Trophoblast cell (in vitro differentiated cells and primary cell): ENCODE results near the gene LDB3.

Source experiments
- DNase-seq, 2 donors: peaks; one replicate each; pipeline ENCODE4 v3.0.0-alpha.2; 2016
- H2AFZ ChIP-seq: 2 replicates; pipeline ENCODE4 v1.6.1; 2013; ENCODE audit warnings: low read length, moderate library complexity, mild to moderate bottlenecking; ENCODE audit not compliant: insufficient read depth, poor library complexity
- H2AK5ac ChIP-seq: 2 replicates; pipeline ENCODE4 v1.6.1; 2013; ENCODE audit warnings: mild to moderate bottlenecking, low read length
- H2BK120ac ChIP-seq: 2 replicates; pipeline ENCODE4 v1.6.1; 2013; ENCODE audit warnings: low read length, mild to moderate bottlenecking, moderate library complexity; ENCODE audit not compliant: insufficient read depth, poor library complexity
- H2BK12ac ChIP-seq: 2 replicates; pipeline ENCODE4 v1.6.1; 2013; ENCODE audit warnings: mild to moderate bottlenecking, low read length, moderate library complexity
- H2BK5ac ChIP-seq: 2 replicates; pipeline ENCODE4 v1.6.1; 2013; ENCODE audit warnings: low read length, low read depth, moderate library complexity, mild to moderate bottlenecking; ENCODE audit not compliant: poor library complexity
- H3K14ac ChIP-seq: 2 replicates; pipeline ENCODE4 v1.6.1; 2013; ENCODE audit warnings: mild to moderate bottlenecking, low read length
- H3K18ac ChIP-seq: 2 replicates; pipeline ENCODE4 v1.6.1; 2013; ENCODE audit warnings: mild to moderate bottlenecking, low read length
- H3K23ac ChIP-seq: 2 replicates; pipeline ENCODE4 v1.6.1; 2013; ENCODE audit warnings: low read length
- H3K27ac ChIP-seq: 2 replicates; pipeline ENCODE4 v1.5.1; 2013; ENCODE audit warnings: low read depth, mild to moderate bottlenecking, inconsistent platforms, low read length, moderate library complexity
- H3K27me3 ChIP-seq: 2 replicates; pipeline ENCODE4 v1.6.1; 2013; ENCODE audit warnings: inconsistent platforms, mild to moderate bottlenecking, low read length, moderate library complexity; ENCODE audit not compliant: insufficient read depth
- H3K36me3 ChIP-seq, 2 experiments: 1 replicate in 1 of 2; 2 replicates in 1 of 2; pipeline ENCODE4 v1.6.1; 2013; ENCODE audit warnings: low read length in 2 of 2, mild to moderate bottlenecking in 2 of 2, moderate library complexity in 1 of 2; ENCODE audit not compliant: insufficient read depth in 2 of 2, control insufficient read depth in 1 of 2
- H3K4ac ChIP-seq: 2 replicates; pipeline ENCODE4 v1.6.1; 2013; ENCODE audit warnings: low read depth, mild to moderate bottlenecking, low read length, moderate library complexity
- H3K4me1 ChIP-seq, 2 experiments: 1 replicate in 1 of 2; 2 replicates in 1 of 2; pipeline ENCODE4 v1.6.1; 2013; ENCODE audit warnings: low read length in 2 of 2, mild to moderate bottlenecking in 2 of 2, moderate library complexity in 1 of 2; ENCODE audit not compliant: insufficient read depth in 2 of 2, control insufficient read depth in 1 of 2
- H3K4me2 ChIP-seq: 2 replicates; pipeline ENCODE4 v1.6.1; 2013; ENCODE audit warnings: inconsistent platforms, mild to moderate bottlenecking, low read length, moderate library complexity
- H3K4me3 ChIP-seq: 2 replicates; pipeline ENCODE4 v1.5.1; 2013; ENCODE audit warnings: mild to moderate bottlenecking, low read depth, low read length, inconsistent platforms
- H3K79me1 ChIP-seq: one replicate; pipeline ENCODE4 v1.6.1; 2013; ENCODE audit warnings: low read length
- H3K79me2 ChIP-seq: 2 replicates; pipeline ENCODE4 v1.6.1; 2013; ENCODE audit warnings: low read length, mild to moderate bottlenecking; ENCODE audit not compliant: control insufficient read depth, insufficient read depth, poor library complexity
- H3K9ac ChIP-seq: 2 replicates; pipeline ENCODE4 v1.6.1; 2013; ENCODE audit warnings: mild to moderate bottlenecking, low read length
- H3K9me3 ChIP-seq: 2 replicates; pipeline ENCODE4 v1.6.1; 2013; ENCODE audit warnings: low read depth, mild to moderate bottlenecking, control low read depth, inconsistent platforms, low read length; ENCODE audit not compliant: insufficient read depth
- H4K12ac ChIP-seq: 2 replicates; pipeline ENCODE4 v1.6.1; 2013; ENCODE audit warnings: low read depth, mild to moderate bottlenecking, low read length, moderate library complexity
- H4K8ac ChIP-seq: 2 replicates; pipeline ENCODE4 v1.6.1; 2013; ENCODE audit warnings: low read depth, mild to moderate bottlenecking, low read length, moderate library complexity
- H4K91ac ChIP-seq: one replicate; pipeline ENCODE4 v1.6.1; 2013; ENCODE audit warnings: low read depth, mild to moderate bottlenecking, low read length, moderate library complexity
- WGBS: extraction: QIAGEN DNeasy Blood & Tissue Kit; methylation state at CpG from one replicate; pipeline ENCODE4 v1.1.7; 2013; ENCODE audit warnings: missing lambda C conversion rate; ENCODE audit not compliant: insufficient read length, insufficient coverage; ENCODE audit errors: extremely low coverage; 5-methylcytosine and 5-hydroxymethylcytosine counted together

LDB3 gene

DNA sequence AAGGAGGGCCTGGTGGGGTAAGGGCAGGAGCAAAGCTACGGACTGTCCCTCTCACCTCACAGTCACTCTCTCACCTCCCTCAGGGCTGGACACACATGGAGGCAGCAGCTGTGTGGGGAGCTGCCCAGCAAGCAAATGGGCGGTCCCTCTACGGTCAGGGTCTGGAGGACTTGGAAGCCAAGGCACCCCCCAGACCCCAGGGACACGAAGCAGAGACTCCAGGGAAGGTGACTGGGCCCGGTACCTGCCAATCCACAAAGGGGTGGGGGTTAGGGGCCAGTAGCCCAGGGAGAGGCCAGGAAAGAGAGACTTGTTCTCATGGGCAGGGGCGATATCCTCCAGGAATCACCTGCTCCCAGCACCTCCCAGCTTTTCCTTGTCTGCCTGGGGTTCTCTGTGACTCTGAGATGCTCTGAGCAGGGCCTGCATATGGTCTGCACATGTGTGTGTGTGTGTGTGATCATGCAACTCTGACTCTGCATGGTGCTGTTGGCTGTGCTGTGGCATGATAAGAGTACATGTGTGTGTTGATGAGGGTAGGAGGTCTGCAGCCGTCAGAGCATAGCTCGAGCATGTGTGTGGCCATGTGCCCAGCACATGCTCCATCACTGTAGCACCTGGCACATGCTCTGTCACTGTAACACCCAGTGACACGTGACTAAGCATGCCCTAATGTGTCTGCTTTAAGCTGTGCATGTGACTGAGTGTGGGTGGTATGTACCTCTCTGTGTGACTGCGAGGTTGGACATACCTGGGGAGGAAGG is 4.6 kb upstream of the LDB3 start:
- Histone ChIP-seq H3K4me3 (no peak overlapping the region), H3K27me3 (no peaks in the 10 kb centered on the region), H3K4ac (no peak overlapping the region), H3K4me1 (peaks cover 22 to 32% of the 10 kb centered on the region in 2 experiments), H3K9ac (no peak overlapping the region), H3K4me2 (no peak overlapping the region), H3K18ac (no peak overlapping the region), H2AFZ (no peak overlapping the region), H3K36me3 (no peaks in the 10 kb centered on the region), H2BK5ac (no peak overlapping the region), H4K12ac (no peak overlapping the region), H2AK5ac (no peak overlapping the region), H3K9me3 (no peaks in the 10 kb centered on the region), H3K14ac (no peak overlapping the region), H4K8ac (no peak overlapping the region), H3K27ac (no peak overlapping the region), H3K79me2 (no peaks in the 10 kb centered on the region), H2BK12ac (no peak overlapping the region), H2BK120ac (no peak overlapping the region), H3K79me1 (peaks cover 6% of the 10 kb centered on the region), H4K91ac (no peak overlapping the region), H3K23ac (no peak overlapping the region)
- WGBS, result no CpG with 5 or more reads among the region's 10 CpGs
- DNase-seq, result no peak

DNA sequence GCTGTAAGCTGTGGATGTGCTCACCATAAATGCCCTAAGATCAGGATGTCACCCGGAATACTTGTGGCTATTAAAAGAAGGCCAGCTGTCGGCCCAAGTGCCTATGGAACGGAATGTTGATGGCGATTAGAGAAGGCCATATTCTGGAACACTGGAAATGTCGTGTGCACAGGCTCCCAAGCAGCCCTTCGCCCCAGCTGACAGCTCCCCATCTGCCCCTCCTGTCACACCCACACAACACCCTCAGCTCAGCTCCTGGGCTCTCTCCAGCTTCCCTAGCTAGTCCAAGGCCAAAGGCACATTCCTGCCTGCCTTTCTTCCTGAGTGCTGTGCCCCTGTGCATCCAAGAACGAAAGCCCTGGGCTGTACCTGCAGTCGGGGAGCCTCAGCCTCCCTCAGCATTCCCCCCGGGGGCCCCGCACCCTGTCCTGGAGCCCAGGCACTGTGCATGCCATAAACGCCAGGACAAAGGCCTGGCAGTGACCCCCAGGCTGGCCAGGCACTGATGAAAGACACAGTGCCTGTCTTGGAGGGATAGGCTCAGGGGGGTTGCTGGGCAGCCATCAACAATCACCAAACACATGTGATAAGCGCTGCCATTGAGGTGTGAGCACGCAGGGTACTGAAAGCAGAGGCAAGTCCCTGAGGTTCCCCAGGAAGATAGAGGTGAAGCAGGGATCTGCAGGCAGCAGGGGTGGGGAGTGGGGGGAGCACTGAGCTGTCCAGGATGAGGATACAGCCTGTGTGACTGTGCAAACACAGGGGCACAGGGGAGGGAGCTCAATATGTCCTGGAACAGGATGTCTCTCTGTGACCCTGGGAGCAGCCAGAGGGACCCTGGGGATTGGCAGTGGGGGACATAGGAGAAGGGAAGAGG is 3.7 kb upstream of the LDB3 start:
- H3K4me3 ChIP-seq, result no peak overlapping the region
- H3K14ac ChIP-seq, result no peak overlapping the region
- no peak overlapping the region for H2AFZ ChIP-seq
- no peak overlapping the region for H2BK120ac ChIP-seq
- no peak overlapping the region for H4K12ac ChIP-seq
- H3K18ac ChIP-seq, result no peak overlapping the region
- no peaks in the 10 kb centered on the region for H3K9me3 ChIP-seq
- no peaks in the 10 kb centered on the region for H3K79me2 ChIP-seq
- H4K8ac ChIP-seq, result no peak overlapping the region
- peaks cover 25 to 37% of the 10 kb centered on the region in 2 experiments for H3K4me1 ChIP-seq
- H3K36me3 ChIP-seq, result no peaks in the 10 kb centered on the region
- H3K9ac ChIP-seq, result no peak overlapping the region
- peaks cover 9% of the 10 kb centered on the region for H3K79me1 ChIP-seq
- no peak overlapping the region for H2AK5ac ChIP-seq
- H3K27me3 ChIP-seq, result no peaks in the 10 kb centered on the region
- no peak overlapping the region for H3K4me2 ChIP-seq
- no peak overlapping the region for H3K4ac ChIP-seq
- no peak overlapping the region for H2BK12ac ChIP-seq
- H4K91ac ChIP-seq, result no peak overlapping the region
- no peak overlapping the region for H3K27ac ChIP-seq
- H2BK5ac ChIP-seq, result no peak overlapping the region
- no CpG with 5 or more reads among the region's 13 CpGs for WGBS
- DNase-seq, result no peak
- H3K23ac ChIP-seq, result no peak overlapping the region

DNA sequence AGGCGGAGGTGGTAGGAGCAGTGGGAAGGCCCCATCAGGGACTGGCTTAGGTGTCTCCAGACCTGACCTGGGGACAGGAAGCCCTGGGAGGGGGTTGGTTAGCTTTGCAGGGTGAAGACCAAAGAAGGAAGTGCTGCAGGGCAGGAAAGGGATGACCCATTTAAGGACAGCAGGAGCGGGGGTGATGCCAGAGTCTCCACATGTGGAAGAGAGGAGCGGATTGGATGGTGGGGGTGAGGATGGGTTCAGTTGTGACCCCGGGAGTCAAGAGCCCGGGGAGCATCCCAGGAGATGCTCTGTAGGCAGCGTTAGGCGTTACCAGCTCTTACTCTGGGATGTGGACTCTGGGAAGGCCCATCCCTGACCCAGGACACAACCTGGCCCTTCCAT is 3.1 kb upstream of the LDB3 start:
- Histone ChIP-seq H2BK5ac (no peak overlapping the region), H3K23ac (no peak overlapping the region), H3K14ac (no peak overlapping the region), H4K91ac (no peak overlapping the region), H3K4me3 (no peak overlapping the region), H3K4me1 (peaks cover 25 to 38% of the 10 kb centered on the region in 2 experiments), H4K8ac (no peak overlapping the region), H3K18ac (no peak overlapping the region), H3K9ac (no peak overlapping the region), H3K27ac (no peak overlapping the region), H2BK120ac (no peak overlapping the region), H3K9me3 (no peaks in the 10 kb centered on the region), H2AFZ (no peak overlapping the region), H3K4ac (no peak overlapping the region), H3K4me2 (no peak overlapping the region), H2BK12ac (peak overlapping the region; percentile 5), H3K79me1 (peaks cover 9% of the 10 kb centered on the region), H3K36me3 (no peaks in the 10 kb centered on the region), H3K27me3 (no peaks in the 10 kb centered on the region), H4K12ac (no peak overlapping the region), H3K79me2 (no peaks in the 10 kb centered on the region), H2AK5ac (no peak overlapping the region)
- no peak for DNase-seq
- WGBS, result no CpG with 5 or more reads among the region's 7 CpGs

DNA sequence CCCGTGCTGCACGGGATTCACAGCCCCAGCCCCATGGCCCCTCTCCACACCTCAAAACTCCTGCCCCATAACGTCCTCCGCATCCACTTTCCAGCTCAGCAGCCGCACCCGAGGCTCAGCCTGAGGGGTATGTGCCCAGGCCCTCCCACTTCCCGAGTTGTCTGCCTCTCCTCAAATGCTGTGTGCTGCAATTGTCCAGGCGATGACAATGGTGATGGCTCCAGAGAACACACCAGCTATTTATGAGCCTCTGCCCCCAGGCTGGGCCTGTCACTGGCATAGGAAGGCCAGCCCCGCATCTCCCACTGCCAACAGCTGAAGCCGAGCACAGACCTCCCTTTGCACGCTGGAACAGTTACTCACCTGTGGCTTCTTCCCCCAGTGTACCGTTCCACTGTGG is 2.4 kb upstream of the LDB3 start:
- no peak overlapping the region for H3K14ac ChIP-seq
- H4K8ac ChIP-seq, result no peak overlapping the region
- H3K36me3 ChIP-seq, result no peaks in the 10 kb centered on the region
- no peak overlapping the region for H3K4me3 ChIP-seq
- H3K79me1 ChIP-seq, result peaks cover 9% of the 10 kb centered on the region
- H3K79me2 ChIP-seq, result no peaks in the 10 kb centered on the region
- H3K23ac ChIP-seq, result no peak overlapping the region
- no peak overlapping the region for H4K91ac ChIP-seq
- H4K12ac ChIP-seq, result no peak overlapping the region
- H2BK5ac ChIP-seq, result no peak overlapping the region
- no peak overlapping the region for H3K4ac ChIP-seq
- H3K27me3 ChIP-seq, result no peaks in the 10 kb centered on the region
- H3K4me2 ChIP-seq, result no peak overlapping the region
- no peak overlapping the region for H2BK12ac ChIP-seq
- no peak overlapping the region for H3K27ac ChIP-seq
- no peak overlapping the region for H2AFZ ChIP-seq
- no peaks in the 10 kb centered on the region for H3K9me3 ChIP-seq
- DNase-seq, result no peak
- no peak overlapping the region for H2AK5ac ChIP-seq
- H2BK120ac ChIP-seq, result no peak overlapping the region
- no peak overlapping the region for H3K18ac ChIP-seq
- whole genome bisulfite sequencing, result no CpG with 5 or more reads among the region's 12 CpGs
- peaks cover 27 to 38% of the 10 kb centered on the region in 2 experiments for H3K4me1 ChIP-seq
- H3K9ac ChIP-seq, result no peak overlapping the region
